LNCaP clone FGC (cell line): ENCODE data around the gene CYP26B1.

ENCODE experiments used
- DNase-seq: peaks from one replicate; pipeline ENCODE4 v3.0.0-alpha.2; 2011; ENCODE audit warnings: low read depth
- H3K4me3 ChIP-seq: 2 replicates; pipeline ENCODE4 v1.5.1; 2011; ENCODE audit warnings: mild to moderate bottlenecking, low read depth, low read length, control low read depth
- TF ChIP-seq, protein P1 (sequence below): IDR thresholded peaks from 2 replicates; pipeline ENCODE4 v1.5.1; 2012; ENCODE audit warnings: mild to moderate bottlenecking; ENCODE audit not compliant: control insufficient read depth, insufficient read depth; ENCODE audit errors: extremely low read depth

CYP26B1 gene

GRCh38 chr2:72134408-72134996, 13.2 kb downstream of the CYP26B1 start:
- TF ChIP-seq, protein P1, sequence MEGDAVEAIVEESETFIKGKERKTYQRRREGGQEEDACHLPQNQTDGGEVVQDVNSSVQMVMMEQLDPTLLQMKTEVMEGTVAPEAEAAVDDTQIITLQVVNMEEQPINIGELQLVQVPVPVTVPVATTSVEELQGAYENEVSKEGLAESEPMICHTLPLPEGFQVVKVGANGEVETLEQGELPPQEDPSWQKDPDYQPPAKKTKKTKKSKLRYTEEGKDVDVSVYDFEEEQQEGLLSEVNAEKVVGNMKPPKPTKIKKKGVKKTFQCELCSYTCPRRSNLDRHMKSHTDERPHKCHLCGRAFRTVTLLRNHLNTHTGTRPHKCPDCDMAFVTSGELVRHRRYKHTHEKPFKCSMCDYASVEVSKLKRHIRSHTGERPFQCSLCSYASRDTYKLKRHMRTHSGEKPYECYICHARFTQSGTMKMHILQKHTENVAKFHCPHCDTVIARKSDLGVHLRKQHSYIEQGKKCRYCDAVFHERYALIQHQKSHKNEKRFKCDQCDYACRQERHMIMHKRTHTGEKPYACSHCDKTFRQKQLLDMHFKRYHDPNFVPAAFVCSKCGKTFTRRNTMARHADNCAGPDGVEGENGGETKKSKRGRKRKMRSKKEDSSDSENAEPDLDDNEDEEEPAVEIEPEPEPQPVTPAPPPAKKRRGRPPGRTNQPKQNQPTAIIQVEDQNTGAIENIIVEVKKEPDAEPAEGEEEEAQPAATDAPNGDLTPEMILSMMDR: no peak
- DNase-seq: no peak
- H3K4me3 ChIP-seq: no peak overlapping the region

- DNase-seq: no peak
- H3K4me3 ChIP-seq: no peak overlapping the region
- TF ChIP-seq, protein P1: no peak
Observed at GRCh38 chr2:72133721-72134407, 13.8 kb downstream of the CYP26B1 start.

GRCh38 chr2:72132981-72133720, 14.5 kb downstream of the CYP26B1 start:
- DNase-seq: no peak
- H3K4me3 ChIP-seq: no peak overlapping the region
- TF ChIP-seq, protein P1: no peak

DNA sequence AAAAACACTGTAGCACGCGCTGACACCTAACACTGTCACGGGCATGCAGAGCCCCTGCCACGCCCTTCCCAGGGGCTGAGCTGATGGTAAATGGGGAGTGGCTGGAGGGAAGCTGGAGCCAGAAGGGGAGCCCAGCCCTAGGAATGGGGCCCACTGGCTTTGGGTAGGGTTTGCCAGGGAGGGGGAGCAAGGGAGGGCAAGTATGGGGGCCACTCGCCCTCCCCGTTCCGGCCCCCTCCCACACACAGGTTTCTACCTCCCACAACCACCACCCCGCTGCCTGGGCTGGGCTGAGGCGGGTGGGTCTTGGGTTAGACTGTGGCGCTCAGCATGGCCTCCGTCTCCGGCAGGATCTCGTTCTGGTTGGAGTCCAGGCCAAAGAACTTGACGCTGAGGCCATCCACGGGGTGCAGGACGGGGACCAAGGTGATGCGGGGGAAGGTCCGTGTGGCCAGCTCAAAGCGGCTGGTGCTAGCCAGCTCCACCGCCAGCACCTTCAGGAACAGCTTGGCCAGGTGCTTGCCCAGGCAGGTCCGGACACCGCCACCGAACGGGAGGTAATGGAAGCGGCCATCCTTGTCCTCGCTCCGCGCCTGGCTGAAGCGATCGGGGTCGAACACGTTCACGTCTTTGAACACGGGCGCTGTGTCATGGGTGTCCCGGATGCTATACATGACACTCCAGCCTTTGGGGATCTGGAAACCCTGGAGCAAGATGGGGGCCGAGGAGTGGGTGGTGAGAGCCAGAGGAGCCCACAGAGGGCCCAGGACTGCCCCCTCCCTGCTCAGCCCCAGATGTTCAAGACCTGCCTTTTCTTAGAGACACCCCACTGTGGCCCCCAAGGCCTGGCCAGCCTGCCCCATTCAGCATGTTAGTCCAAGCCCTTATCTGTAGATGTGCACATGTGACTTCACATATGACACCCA, 15.5 kb downstream of the CYP26B1 start:
- no peak overlapping the region for H3K4me3 ChIP-seq
- TF ChIP-seq, protein P1: no peak
- no peak for DNase-seq

DNA sequence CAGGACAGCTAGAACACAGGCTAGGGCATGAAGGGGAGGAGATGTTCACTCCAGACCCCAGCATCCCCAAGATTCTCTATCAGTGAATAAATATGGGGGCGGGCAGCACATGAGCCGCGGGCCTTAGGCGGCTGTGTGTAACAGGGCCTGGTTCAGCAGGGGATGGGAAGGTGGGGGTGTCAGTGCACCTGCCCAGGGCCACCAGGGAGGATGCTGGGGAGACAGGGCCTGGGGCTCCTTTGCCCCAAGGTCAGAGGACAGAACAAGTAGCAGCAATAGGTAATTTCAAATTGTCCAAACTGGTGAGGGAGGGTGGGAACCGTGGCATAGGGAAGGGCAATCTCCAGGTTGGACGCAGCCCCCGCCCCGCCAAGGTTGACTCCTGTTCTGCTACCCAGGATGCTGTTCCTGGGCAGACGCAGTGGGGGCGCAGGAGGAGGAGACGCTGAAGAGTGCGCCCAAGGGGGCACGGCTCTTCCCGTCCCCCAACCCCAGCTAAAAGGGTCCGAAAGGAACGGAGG, 16.2 kb downstream of the CYP26B1 start:
- no peak for DNase-seq
- TF ChIP-seq, protein P1: no peak
- H3K4me3 ChIP-seq: no peak overlapping the region

DNA sequence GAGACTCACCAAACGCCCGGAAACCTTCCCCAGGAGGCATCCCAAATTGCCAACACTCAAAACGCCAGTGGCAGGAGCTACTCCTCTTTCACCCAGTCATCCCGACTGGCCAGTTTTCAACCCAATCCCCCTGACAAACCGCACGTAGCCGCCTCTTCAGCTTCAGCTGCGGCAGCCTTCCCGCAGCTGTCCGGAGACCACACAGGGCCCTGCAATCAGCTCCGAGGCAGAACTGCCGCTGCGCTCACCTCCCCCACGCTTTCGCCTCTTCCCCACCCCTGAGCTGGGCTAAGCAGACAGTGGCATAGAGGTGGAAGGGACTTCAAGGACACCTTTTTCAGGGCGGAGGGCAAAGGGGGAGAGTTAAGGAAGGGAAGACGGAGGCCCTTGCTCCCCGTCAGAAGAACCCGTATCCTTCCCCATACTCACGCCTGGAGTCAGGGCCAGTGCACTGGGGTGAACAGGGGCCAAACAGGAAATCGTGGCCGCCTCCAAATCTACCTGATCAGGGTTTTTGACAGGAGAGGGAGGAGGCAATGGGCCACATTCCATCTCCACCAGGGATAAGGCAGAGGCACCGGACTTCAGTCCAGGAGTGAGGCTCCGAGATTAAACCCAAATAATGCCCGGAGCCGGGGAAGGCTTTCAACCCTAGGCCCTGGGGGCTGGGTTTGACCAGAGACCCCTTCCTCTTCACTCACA, 16.9 kb downstream of the CYP26B1 start:
- DNase-seq: no peak
- H3K4me3 ChIP-seq: no peak overlapping the region
- TF ChIP-seq, protein P1: no peak
